GM12801 (cell line): ENCODE data around the gene ADAMTS2.

Source experiments
- CTCF ChIP-seq: IDR thresholded peaks from one replicate; pipeline ENCODE4 v1.5.1; 2011; ENCODE audit warnings: control low read depth; ENCODE audit not compliant: insufficient read length; ENCODE audit errors: extremely low read depth

The ADAMTS2 gene

GRCh38 chr5:179357031-179357430 lies 11.8 kb upstream of the ADAMTS2 start:
- no peak for TF ChIP-seq CTCF

GRCh38 chr5:179355976-179356974 lies 11.0 kb upstream of the ADAMTS2 start:
- TF ChIP-seq CTCF = no peak

- no peak for TF ChIP-seq CTCF
These were observed 9.1 kb upstream of the ADAMTS2 start for GRCh38 chr5:179354305-179354882.

GRCh38 chr5:179348843-179349242 lies 3.6 kb upstream of the ADAMTS2 start:
- no peak for TF ChIP-seq CTCF

- TF ChIP-seq CTCF = no peak
These were observed 2.8 kb upstream of the ADAMTS2 start for GRCh38 chr5:179348011-179348530.

GRCh38 chr5:179347581-179347980 lies 2.3 kb upstream of the ADAMTS2 start:
- no peak for TF ChIP-seq CTCF

GRCh38 chr5:179346875-179347274 lies 1.6 kb upstream of the ADAMTS2 start:
- TF ChIP-seq CTCF = no peak
